HEK293 (cell line): Measurements from ENCODE around the gene SMIM7.

Experiments used
- CTCF ChIA-PET: fragments of 350-600 bp; formaldehyde crosslinking; extraction: SDS; loops from one replicate; lab custom pipeline; 2021; ENCODE audit warnings: antibody characterized with exemption; lab: Yijun Ruan, JAX
- POLR2A ChIA-PET: fragments of 300-600 bp; formaldehyde crosslinking; extraction: SDS; loops from one replicate; lab custom pipeline; 2020; ENCODE audit warnings: antibody characterized with exemption, inconsistent platforms; lab: Yijun Ruan, JAX
- H3K27ac ChIP-seq: fragments of 200-500 bp; sonication (Bioruptor generic); 2 replicates; pipeline ENCODE4 v1.5.1; 2014; ENCODE audit warnings: low read depth, low read length, control low read depth, inconsistent platforms; ENCODE audit errors: extremely low read depth
- H3K36me3 ChIP-seq, 2 experiments: fragments of 200-500 bp in 1 of 2; sonication (Bioruptor generic) in 1 of 2; 1 replicate in 1 of 2; 2 replicates in 1 of 2; pipeline ENCODE4 v1.5.1; 2014 to 2017; ENCODE audit warnings: inconsistent platforms in 2 of 2, low read length in 2 of 2; ENCODE audit not compliant: control insufficient read depth in 2 of 2, insufficient read depth in 1 of 2
- H3K4me1 ChIP-seq: fragments of 200-500 bp; sonication (Bioruptor generic); 2 replicates; pipeline ENCODE4 v1.5.1; 2014; ENCODE audit warnings: mild to moderate bottlenecking, low read length, inconsistent platforms; ENCODE audit not compliant: control insufficient read depth, insufficient read depth
- H3K4me3 ChIP-seq: 2 replicates; pipeline ENCODE4 v1.5.1; 2011; ENCODE audit warnings: low read depth, mild to moderate bottlenecking, control low read depth, low read length, moderate library complexity
- H3K9me3 ChIP-seq: fragments of 200-500 bp; sonication (Bioruptor generic); 2 replicates; pipeline ENCODE4 v1.5.1; 2014; ENCODE audit warnings: low read depth, low read length, inconsistent platforms; ENCODE audit not compliant: control insufficient read depth, insufficient read depth
- BCL11B ChIP-seq: fragments of 450-650 bp; formaldehyde crosslinking; IDR thresholded peaks from 2 replicates; pipeline ENCODE4 v1.5.1; 2016; ENCODE audit warnings: low read depth, missing biosample characterization, missing genetic modification characterization
- KLF1 ChIP-seq: fragments of 450-650 bp; formaldehyde crosslinking; IDR thresholded peaks from 2 replicates; pipeline ENCODE4 v1.5.1; 2016; ENCODE audit warnings: missing biosample characterization, missing genetic modification characterization
- KLF8 ChIP-seq: fragments of 450-650 bp; formaldehyde crosslinking; IDR thresholded peaks from 2 replicates; pipeline ENCODE4 v1.5.1; 2016; ENCODE audit warnings: missing biosample characterization, missing genetic modification characterization
- MZF1 ChIP-seq: fragments of 450-650 bp; formaldehyde crosslinking; IDR thresholded peaks from 2 replicates; pipeline ENCODE4 v1.5.1; 2017; ENCODE audit warnings: missing biosample characterization, missing genetic modification characterization, borderline replicate concordance
- PBX3 ChIP-seq: sonication (generic); formaldehyde crosslinking; IDR thresholded peaks from 2 replicates; pipeline ENCODE4 v1.8.1; 2022; ENCODE audit warnings: mild to moderate bottlenecking, moderate library complexity, missing genetic modification reagents
- RBAK ChIP-seq: fragments of 450-650 bp; formaldehyde crosslinking; IDR thresholded peaks from 2 replicates; pipeline ENCODE4 v1.5.1; 2016; ENCODE audit warnings: missing biosample characterization, missing genetic modification characterization
- ZBTB10 ChIP-seq: fragments of 450-650 bp; formaldehyde crosslinking; IDR thresholded peaks from 2 replicates; pipeline ENCODE4 v1.5.1; 2016; ENCODE audit warnings: missing biosample characterization, missing genetic modification characterization
- ZBTB11 ChIP-seq: fragments of 450-650 bp; formaldehyde crosslinking; conservative IDR thresholded peaks from 2 replicates; pipeline ENCODE4 v1.5.1; 2016; ENCODE audit warnings: low read depth, missing biosample characterization, missing genetic modification characterization
- ZBTB20 ChIP-seq: fragments of 450-650 bp; formaldehyde crosslinking; IDR thresholded peaks from 2 replicates; pipeline ENCODE4 v1.5.1; 2016; ENCODE audit warnings: missing biosample characterization, missing genetic modification characterization
- ZBTB6 ChIP-seq: fragments of 450-650 bp; formaldehyde crosslinking; IDR thresholded peaks from 2 replicates; pipeline ENCODE4 v1.5.1; 2017; ENCODE audit warnings: missing biosample characterization, missing genetic modification characterization
- ZBTB7A ChIP-seq: fragments of 450-650 bp; formaldehyde crosslinking; IDR thresholded peaks from 2 replicates; pipeline ENCODE4 v1.5.1; 2016; ENCODE audit warnings: low read depth, missing biosample characterization, missing genetic modification characterization
- ZIC2 ChIP-seq: fragments of 450-650 bp; formaldehyde crosslinking; IDR thresholded peaks from 2 replicates; pipeline ENCODE4 v1.5.1; 2016; ENCODE audit warnings: missing biosample characterization, missing genetic modification characterization
- ZNF112 ChIP-seq: fragments of 450-650 bp; formaldehyde crosslinking; IDR thresholded peaks from 2 replicates; pipeline ENCODE4 v1.5.0; 2017; ENCODE audit warnings: missing biosample characterization, missing genetic modification characterization
- ZNF157 ChIP-seq: fragments of 450-650 bp; formaldehyde crosslinking; IDR thresholded peaks from 2 replicates; pipeline ENCODE4 v1.5.1; 2016; ENCODE audit warnings: missing biosample characterization, missing genetic modification characterization
- ZNF202 ChIP-seq: fragments of 450-650 bp; formaldehyde crosslinking; IDR thresholded peaks from 2 replicates; pipeline ENCODE4 v1.5.1; 2016; ENCODE audit warnings: missing biosample characterization, missing genetic modification characterization, borderline replicate concordance
- ZNF248 ChIP-seq: fragments of 450-650 bp; formaldehyde crosslinking; IDR thresholded peaks from 2 replicates; pipeline ENCODE4 v1.5.1; 2017; ENCODE audit warnings: missing biosample characterization, missing genetic modification characterization
- ZNF292 ChIP-seq: fragments of 450-650 bp; formaldehyde crosslinking; IDR thresholded peaks from 2 replicates; pipeline ENCODE4 v1.5.1; 2016; ENCODE audit warnings: low read depth, missing biosample characterization, missing genetic modification characterization, borderline replicate concordance
- ZNF362 ChIP-seq: fragments of 450-650 bp; formaldehyde crosslinking; IDR thresholded peaks from 2 replicates; pipeline ENCODE4 v1.5.1; 2016; ENCODE audit warnings: missing biosample characterization, missing genetic modification characterization
- ZNF48 ChIP-seq: fragments of 450-650 bp; formaldehyde crosslinking; IDR thresholded peaks from 2 replicates; pipeline ENCODE4 v1.5.1; 2016; ENCODE audit warnings: missing biosample characterization, missing genetic modification characterization
- ZNF580 ChIP-seq: fragments of 450-650 bp; formaldehyde crosslinking; IDR thresholded peaks from 2 replicates; pipeline ENCODE4 v1.5.1; 2016; ENCODE audit warnings: missing biosample characterization, missing genetic modification characterization
- ZNF639 ChIP-seq: fragments of 450-650 bp; formaldehyde crosslinking; IDR thresholded peaks from 2 replicates; pipeline ENCODE4 v1.5.1; 2016; ENCODE audit warnings: missing biosample characterization, missing genetic modification characterization
- ZSCAN16 ChIP-seq: fragments of 450-650 bp; formaldehyde crosslinking; IDR thresholded peaks from 2 replicates; pipeline ENCODE4 v1.5.1; 2016; ENCODE audit warnings: missing biosample characterization, missing genetic modification characterization
- ZSCAN5A ChIP-seq: fragments of 450-650 bp; formaldehyde crosslinking; IDR thresholded peaks from 2 replicates; pipeline ENCODE4 v1.5.1; 2016; ENCODE audit warnings: missing biosample characterization, missing genetic modification characterization
- ZXDB ChIP-seq: fragments of 450-650 bp; formaldehyde crosslinking; IDR thresholded peaks from 2 replicates; pipeline ENCODE4 v1.5.1; 2016; ENCODE audit warnings: missing biosample characterization, missing genetic modification characterization

Gene SMIM7

GRCh38 chr19:16645140-16645539 lies 14.8 kb downstream of the SMIM7 start:
- POLR2A ChIA-PET, result interaction anchor here (0.7 kb wide), 1 partner anchor 111 kb away, joined by 4 read pairs; no protein-coding TSS in a partner anchor
- no peak overlapping the region for H3K27ac ChIP-seq
- H3K4me1 ChIP-seq, result no peaks in the 10 kb centered on the region
- CTCF ChIA-PET, result no interaction called here
- no peak overlapping the region for H3K4me3 ChIP-seq
- TF ChIP-seq ZNF112 (no peak), BCL11B (no peak), ZNF248 (no peak), ZNF639 (no peak), ZBTB7A (tag by site-specific recombination) (no peak), ZIC2 (no peak), ZSCAN16 (tag by site-specific recombination) (no peak), ZXDB (tag by site-specific recombination) (no peak), ZNF292 (tag by site-specific recombination) (no peak), ZNF362 (tag by site-specific recombination) (no peak), RBAK (tag by site-specific recombination) (no peak), MZF1 (tag by site-specific recombination) (no peak), ZNF202 (tag by site-specific recombination) (no peak), ZNF48 (tag by site-specific recombination) (no peak), ZSCAN5A (tag by site-specific recombination) (no peak)
- no peaks in the 10 kb centered on the region for H3K9me3 ChIP-seq
- H3K36me3 ChIP-seq, result peaks cover 46 to 70% of the 10 kb centered on the region in 2 experiments

GRCh38 chr19:16641695-16642094 lies 18.2 kb downstream of the SMIM7 start:
- Histone ChIP-seq H3K4me1 (no peaks in the 10 kb centered on the region), H3K9me3 (no peaks in the 10 kb centered on the region), H3K4me3 (no peak overlapping the region), H3K36me3 (peaks cover 47 to 61% of the 10 kb centered on the region in 2 experiments), H3K27ac (no peak overlapping the region)
- POLR2A ChIA-PET, result no interaction called here
- CTCF ChIA-PET, result no interaction called here
- no peak for TF ChIP-seq KLF8 (tag by site-specific recombination)
- TF ChIP-seq KLF1 (tag by site-specific recombination), result no peak
- no peak for TF ChIP-seq ZBTB20
- TF ChIP-seq PBX3 (CRISPR knock-in tag), result no peak
- no peak for TF ChIP-seq ZBTB11
- no peak for TF ChIP-seq ZNF580 (tag by site-specific recombination)
- TF ChIP-seq ZNF157, result no peak
- no peak for TF ChIP-seq ZBTB10 (tag by site-specific recombination)
- no peak for TF ChIP-seq ZBTB6 (tag by site-specific recombination)
